Mesendoderm (in vitro differentiated cells): Measurements from ENCODE around the gene TMEM238L.

ENCODE experiments used
- DNase-seq: peaks from one replicate; pipeline ENCODE4 v3.0.0; 2013
- H2AK5ac ChIP-seq: 2 replicates; pipeline ENCODE4 v1.6.1; 2013; ENCODE audit warnings: low read length, inconsistent platforms
- H2BK120ac ChIP-seq: 2 replicates; pipeline ENCODE4 v1.6.1; 2013; ENCODE audit warnings: low read depth, mild to moderate bottlenecking, low read length, moderate library complexity, mixed read lengths
- H2BK15ac ChIP-seq: replicated peaks from 2 replicates; pipeline ENCODE4 v1.6.1; 2013; ENCODE audit warnings: low read depth, mild to moderate bottlenecking, moderate library complexity
- H2BK5ac ChIP-seq: 2 replicates; pipeline ENCODE4 v1.6.1; 2013; ENCODE audit warnings: low read length, inconsistent platforms
- H3K18ac ChIP-seq: 2 replicates; pipeline ENCODE4 v1.6.1; 2013; ENCODE audit warnings: mild to moderate bottlenecking, low read length, mixed read lengths
- H3K23ac ChIP-seq: one replicate; pipeline ENCODE4 v1.6.1; 2013; ENCODE audit warnings: low read length
- H3K27ac ChIP-seq: 2 replicates; pipeline ENCODE4 v1.5.1; 2013; ENCODE audit warnings: low read depth, mild to moderate bottlenecking, inconsistent platforms, low read length, moderate library complexity
- H3K27me3 ChIP-seq: 2 replicates; pipeline ENCODE4 v1.6.1; 2013; ENCODE audit warnings: low read length, control low read depth, mild to moderate bottlenecking, inconsistent platforms; ENCODE audit not compliant: insufficient read depth, poor library complexity
- H3K36me3 ChIP-seq: 2 replicates; pipeline ENCODE4 v1.6.1; 2013; ENCODE audit warnings: low read length, inconsistent platforms; ENCODE audit not compliant: control insufficient read depth, insufficient read depth
- H3K4ac ChIP-seq: one replicate; pipeline ENCODE4 v1.6.1; 2013; ENCODE audit warnings: low read depth, mild to moderate bottlenecking, low read length, moderate library complexity
- H3K4me1 ChIP-seq: 2 replicates; pipeline ENCODE4 v1.6.1; 2013; ENCODE audit warnings: low read depth, low read length, inconsistent platforms; ENCODE audit not compliant: control insufficient read depth
- H3K4me2 ChIP-seq: 2 replicates; pipeline ENCODE4 v1.6.1; 2013; ENCODE audit warnings: low read length
- H3K4me3 ChIP-seq: 2 replicates; pipeline ENCODE4 v1.5.1; 2013; ENCODE audit warnings: mild to moderate bottlenecking, low read length
- H3K56ac ChIP-seq: one replicate; pipeline ENCODE4 v1.6.1; 2013; ENCODE audit warnings: low read length
- H3K79me1 ChIP-seq: 2 replicates; pipeline ENCODE4 v1.6.1; 2013; ENCODE audit warnings: low read length, inconsistent platforms
- H3K79me2 ChIP-seq: 2 replicates; pipeline ENCODE4 v1.6.1; 2013; ENCODE audit warnings: mild to moderate bottlenecking, low read length; ENCODE audit not compliant: control insufficient read depth, insufficient read depth
- H3K9ac ChIP-seq: 2 replicates; pipeline ENCODE4 v1.6.1; 2013; ENCODE audit warnings: low read length, inconsistent platforms
- H4K5ac ChIP-seq: one replicate; pipeline ENCODE4 v1.6.1; 2013; ENCODE audit warnings: low read length
- H4K8ac ChIP-seq: one replicate; pipeline ENCODE4 v1.6.1; 2013; ENCODE audit warnings: low read depth, mild to moderate bottlenecking, control low read depth, low read length, moderate library complexity
- WGBS: extraction: QIAGEN DNeasy Blood & Tissue Kit; methylation state at CpG from one replicate; pipeline ENCODE4 v1.1.7; 2013; ENCODE audit warnings: low lambda C conversion rate, missing lambda C conversion rate; ENCODE audit not compliant: insufficient coverage; ENCODE audit errors: extremely low coverage; 5-methylcytosine and 5-hydroxymethylcytosine counted together

Gene TMEM238L

GRCh38 chr17:10797476-10798328 is 6.2 kb downstream of the TMEM238L start:
- Histone ChIP-seq H3K9ac (no peak overlapping the region), H3K56ac (no peak overlapping the region), H4K8ac (no peak overlapping the region), H3K18ac (no peak overlapping the region), H2BK15ac (no peak overlapping the region), H4K5ac (no peak overlapping the region), H3K4me1 (peaks cover 3% of the 10 kb centered on the region), H3K4me3 (no peak overlapping the region), H3K4ac (no peak overlapping the region), H3K79me1 (no peaks in the 10 kb centered on the region), H3K23ac (no peak overlapping the region), H3K36me3 (no peaks in the 10 kb centered on the region), H2BK120ac (no peak overlapping the region), H2AK5ac (no peak overlapping the region), H3K79me2 (no peaks in the 10 kb centered on the region), H2BK5ac (no peak overlapping the region), H3K27ac (no peak overlapping the region), H3K27me3 (no peaks in the 10 kb centered on the region), H3K4me2 (no peak overlapping the region)
- WGBS, result no CpG with 5 or more reads among the region's 11 CpGs
- DNase-seq, result peak; percentile 21

GRCh38 chr17:10793816-10794215 is 10.1 kb downstream of the TMEM238L start:
- WGBS, result no CpG with 5 or more reads among the region's 4 CpGs
- no peak overlapping the region for H3K9ac ChIP-seq
- no peak overlapping the region for H2AK5ac ChIP-seq
- no peak overlapping the region for H3K56ac ChIP-seq
- no peak overlapping the region for H2BK5ac ChIP-seq
- no peaks in the 10 kb centered on the region for H3K79me1 ChIP-seq
- H3K4me2 ChIP-seq, result no peak overlapping the region
- no peaks in the 10 kb centered on the region for H3K79me2 ChIP-seq
- H3K27ac ChIP-seq, result no peak overlapping the region
- no peak overlapping the region for H3K4ac ChIP-seq
- DNase-seq, result no peak
- H4K5ac ChIP-seq, result no peak overlapping the region
- no peaks in the 10 kb centered on the region for H3K36me3 ChIP-seq
- no peak overlapping the region for H2BK120ac ChIP-seq
- peaks cover 3% of the 10 kb centered on the region for H3K4me1 ChIP-seq
- no peaks in the 10 kb centered on the region for H3K27me3 ChIP-seq
- no peak overlapping the region for H4K8ac ChIP-seq
- no peak overlapping the region for H3K4me3 ChIP-seq
- no peak overlapping the region for H2BK15ac ChIP-seq
- no peak overlapping the region for H3K23ac ChIP-seq
- no peak overlapping the region for H3K18ac ChIP-seq

GRCh38 chr17:10793256-10793655 is 10.6 kb downstream of the TMEM238L start:
- Histone ChIP-seq H3K18ac (no peak overlapping the region), H3K27me3 (no peaks in the 10 kb centered on the region), H3K79me2 (no peaks in the 10 kb centered on the region), H2BK15ac (no peak overlapping the region), H2AK5ac (no peak overlapping the region), H4K8ac (no peak overlapping the region), H2BK120ac (no peak overlapping the region), H3K4me3 (no peak overlapping the region), H3K4me1 (peaks cover 3% of the 10 kb centered on the region), H3K79me1 (no peaks in the 10 kb centered on the region), H3K4me2 (no peak overlapping the region), H3K36me3 (no peaks in the 10 kb centered on the region), H4K5ac (no peak overlapping the region), H3K27ac (no peak overlapping the region), H3K23ac (no peak overlapping the region), H3K9ac (no peak overlapping the region), H3K4ac (no peak overlapping the region), H2BK5ac (no peak overlapping the region), H3K56ac (no peak overlapping the region)
- DNase-seq, result no peak
- WGBS, result no CpG with 5 or more reads among the region's 7 CpGs

GRCh38 chr17:10792151-10792550 is 11.7 kb downstream of the TMEM238L start:
- no peak overlapping the region for H2BK15ac ChIP-seq
- H3K4me1 ChIP-seq, result no peaks in the 10 kb centered on the region
- no peak overlapping the region for H3K27ac ChIP-seq
- WGBS, result no CpG with 5 or more reads among the region's 8 CpGs
- no peak overlapping the region for H3K23ac ChIP-seq
- DNase-seq, result peak; percentile 13
- no peak overlapping the region for H3K4me3 ChIP-seq
- no peaks in the 10 kb centered on the region for H3K36me3 ChIP-seq
- H3K9ac ChIP-seq, result no peak overlapping the region
- H3K56ac ChIP-seq, result no peak overlapping the region
- H2BK120ac ChIP-seq, result no peak overlapping the region
- no peaks in the 10 kb centered on the region for H3K27me3 ChIP-seq
- no peaks in the 10 kb centered on the region for H3K79me1 ChIP-seq
- H2BK5ac ChIP-seq, result no peak overlapping the region
- no peak overlapping the region for H3K4ac ChIP-seq
- no peaks in the 10 kb centered on the region for H3K79me2 ChIP-seq
- H4K8ac ChIP-seq, result no peak overlapping the region
- H4K5ac ChIP-seq, result no peak overlapping the region
- H3K4me2 ChIP-seq, result no peak overlapping the region
- no peak overlapping the region for H2AK5ac ChIP-seq
- no peak overlapping the region for H3K18ac ChIP-seq

- no CpG with 5 or more reads among the region's 9 CpGs for WGBS
- Histone ChIP-seq H3K79me1 (no peaks in the 10 kb centered on the region), H3K56ac (no peak overlapping the region), H3K4me3 (no peak overlapping the region), H3K36me3 (no peaks in the 10 kb centered on the region), H4K5ac (no peak overlapping the region), H3K23ac (no peak overlapping the region), H2BK120ac (no peak overlapping the region), H3K27me3 (no peaks in the 10 kb centered on the region), H3K4ac (no peak overlapping the region), H2AK5ac (no peak overlapping the region), H3K18ac (no peak overlapping the region), H3K79me2 (no peaks in the 10 kb centered on the region), H2BK5ac (no peak overlapping the region), H3K27ac (no peak overlapping the region), H3K4me1 (no peaks in the 10 kb centered on the region), H3K4me2 (no peak overlapping the region), H2BK15ac (no peak overlapping the region), H4K8ac (no peak overlapping the region), H3K9ac (no peak overlapping the region)
- peak; percentile 76 for DNase-seq
These were observed 13.2 kb downstream of the TMEM238L start for GRCh38 chr17:10790491-10791401.
